ENCODE data around the gene ADARB2. TPM values are rescaled to one million over a fixed set of nuclear protein-coding genes. Genes with fewer than 3 reads are reported as not detected.

Gene ADARB2
- total RNA-seq, 4 donors from 2014 or later: 0.32 to 1.6 (median 0.80) TPM

- TF ChIP-seq POLR2AphosphoS5 (IDR thresholded peaks at IDR 0.05): no peak
- no peak for TF ChIP-seq EP300 (IDR thresholded peaks at IDR 0.05)
- no peak for TF ChIP-seq CTCF (IDR thresholded peaks at IDR 0.05)
- TF ChIP-seq POLR2A (IDR thresholded peaks at IDR 0.05): no peak
- Histone ChIP-seq H3K36me3 (no peaks in the 10 kb centered on the region), H3K27me3 (no peaks in the 10 kb centered on the region), H3K4me1 (no peaks in the 10 kb centered on the region), H3K4me3 (no peak overlapping the region), H3K9me3 (no peaks in the 10 kb centered on the region), H3K27ac (no peak overlapping the region)
- DNase-seq (ENCODE audit: low spot score in 2 of 2): no peak
- 78% methylated on average over 8 of the region's 20 CpGs for WGBS
Measured at GRCh38 chr10:1208366-1209311, 528.7 kb downstream of the ADARB2 start.

- WGBS: 96% methylated on average over 18 of the region's 19 CpGs
- no peak for TF ChIP-seq POLR2AphosphoS5 (IDR thresholded peaks at IDR 0.05)
- DNase-seq (ENCODE audit: low spot score in 2 of 2): no peak
- Histone ChIP-seq H3K4me3 (no peak overlapping the region), H3K27ac (no peak overlapping the region), H3K9me3 (no peaks in the 10 kb centered on the region), H3K4me1 (no peaks in the 10 kb centered on the region), H3K36me3 (no peaks in the 10 kb centered on the region), H3K27me3 (no peaks in the 10 kb centered on the region)
Measured at GRCh38 chr10:1206601-1207000, 530.7 kb downstream of the ADARB2 start.

- no peaks in the 10 kb centered on the region for H3K36me3 ChIP-seq
- no peak for TF ChIP-seq CTCF (IDR thresholded peaks at IDR 0.05)
- TF ChIP-seq POLR2AphosphoS5 (IDR thresholded peaks at IDR 0.05): no peak
- no peak for TF ChIP-seq EP300 (IDR thresholded peaks at IDR 0.05)
- no peak for TF ChIP-seq POLR2A (IDR thresholded peaks at IDR 0.05)
- WGBS: 87% methylated on average over 22 of the region's 23 CpGs
- no peaks in the 10 kb centered on the region for H3K27me3 ChIP-seq
- DNase-seq (ENCODE audit: low spot score in 2 of 2): no peak
- no peak overlapping the region for H3K4me3 ChIP-seq
- no peaks in the 10 kb centered on the region for H3K4me1 ChIP-seq
- H3K27ac ChIP-seq: no peak overlapping the region
- H3K9me3 ChIP-seq: no peaks in the 10 kb centered on the region
Measured at GRCh38 chr10:1206101-1206500, 531.2 kb downstream of the ADARB2 start.

- TF ChIP-seq POLR2A (IDR thresholded peaks at IDR 0.05) (no peak), POLR2AphosphoS5 (IDR thresholded peaks at IDR 0.05) (no peak), CTCF (IDR thresholded peaks at IDR 0.05) (no peak), EP300 (IDR thresholded peaks at IDR 0.05) (no peak)
- H3K27me3 ChIP-seq: no peaks in the 10 kb centered on the region
- H3K4me3 ChIP-seq: no peak overlapping the region
- no peaks in the 10 kb centered on the region for H3K9me3 ChIP-seq
- no peaks in the 10 kb centered on the region for H3K4me1 ChIP-seq
- DNase-seq (ENCODE audit: low spot score in 2 of 2): no peak
- H3K27ac ChIP-seq: no peak overlapping the region
- WGBS: 90% methylated on average over 19 of the region's 27 CpGs
- no peaks in the 10 kb centered on the region for H3K36me3 ChIP-seq
Measured at GRCh38 chr10:1205450-1206030, 531.8 kb downstream of the ADARB2 start.

- TF ChIP-seq CTCF (IDR thresholded peaks at IDR 0.05): no peak
- TF ChIP-seq EP300 (IDR thresholded peaks at IDR 0.05): no peak
- no peak for TF ChIP-seq POLR2AphosphoS5 (IDR thresholded peaks at IDR 0.05)
- TF ChIP-seq POLR2A (IDR thresholded peaks at IDR 0.05): no peak
- Histone ChIP-seq H3K4me1 (no peaks in the 10 kb centered on the region), H3K4me3 (no peak overlapping the region), H3K27ac (no peak overlapping the region), H3K36me3 (no peaks in the 10 kb centered on the region), H3K9me3 (no peaks in the 10 kb centered on the region), H3K27me3 (no peaks in the 10 kb centered on the region)
- WGBS: 79% methylated on average over 20 of the region's 26 CpGs
- DNase-seq (ENCODE audit: low spot score in 2 of 2): no peak
Measured at GRCh38 chr10:1204434-1205326, 532.6 kb downstream of the ADARB2 start.

Measured in suprapubic skin (tissue), 4 donors.